HCT116 (cell line): ENCODE data around the gene FITM2. TPM values are rescaled to one million over a fixed set of nuclear protein-coding genes. Genes with fewer than 3 reads are reported as not detected.

ENCODE experiments used
- ATAC-seq: fragments of 200-7000 bp; cut with Tn5 transposase; 2 replicates; pipeline ENCODE4 v1.9.1; 2020; ENCODE audit warnings: mild to moderate bottlenecking, moderate library complexity
- BruUV-seq: library from RNA; stranded (reverse); fragments of 400-500 nt; replicated peaks from 2 replicates; lab custom pipeline; 2021; lab: Mats Ljungman, UMichigan
- CTCF ChIA-PET: fragments of 300-600 bp; sonication (Branson Sonifier 250); formaldehyde crosslinking; loops from one replicate; lab custom pipeline; 2021; ENCODE audit warnings: antibody characterized with exemption; lab: Charles Lee
- POLR2A ChIA-PET: fragments of 300-600, 350-600 bp; sonication (Branson Sonifier 250); formaldehyde crosslinking; loops from one replicate; lab custom pipeline; 2021; ENCODE audit warnings: antibody characterized with exemption; lab: Charles Lee
- RAD21 ChIA-PET, 2 experiments: fragments of 300-600 bp; sonication (Branson Sonifier 250); formaldehyde crosslinking; loops; one replicate each; lab custom pipeline; 2023; ENCODE audit warnings: low total read pairs in 2 of 2; ENCODE audit not compliant: uncharacterized antibody in 2 of 2, unreplicated experiment in 2 of 2, low non-redundant PET in 1 of 2; lab: Charles Lee
- DNase-seq: peaks from one replicate; pipeline ENCODE4 v3.0.0-alpha.2; 2010; ENCODE audit warnings: low read depth, low spot score
- H2AFZ ChIP-seq: fragments of 200-600 bp; shearing (Covaris generic), sonication (generic); 2 replicates; pipeline ENCODE4 v1.6.1; 2017; ENCODE audit warnings: low read depth, mixed run types, mixed read lengths, antibody characterized with exemption, low read length; ENCODE audit not compliant: poor library complexity, severe bottlenecking
- H3K27ac ChIP-seq: 2 replicates; pipeline ENCODE4 v1.5.1; 2012; ENCODE audit warnings: low read depth, low read length
- H3K27me3 ChIP-seq: fragments of 200-600 bp; sonication (generic); 2 replicates; pipeline ENCODE4 v1.6.1; 2016; ENCODE audit warnings: mixed run types, low read length, mixed read lengths; ENCODE audit not compliant: insufficient read depth
- H3K36me3 ChIP-seq, 2 experiments: fragments of 200-500 bp in 1 of 2; fragments of 200-600 bp in 1 of 2; sonication (Bioruptor generic) in 1 of 2; sonication (generic) in 1 of 2; 2 replicates each; pipeline versions ENCODE4 v1.5.1 to v1.6.1; 2014 to 2016; ENCODE audit warnings: low read length in 2 of 2, inconsistent platforms in 1 of 2, mixed read lengths in 1 of 2, mixed run types in 1 of 2; ENCODE audit not compliant: insufficient read depth in 2 of 2, control insufficient read depth in 1 of 2
- H3K4me1 ChIP-seq, 2 experiments: fragments of 200-600 bp in 1 of 2; sonication (generic) in 1 of 2; 2 replicates each; pipeline versions ENCODE4 v1.5.1 to v1.6.1; 2012 to 2017; ENCODE audit warnings: low read length in 2 of 2, inconsistent platforms in 1 of 2, mild to moderate bottlenecking in 1 of 2, mixed read lengths in 1 of 2, mixed run types in 1 of 2, moderate library complexity in 1 of 2; ENCODE audit not compliant: insufficient read depth in 2 of 2, control insufficient read depth in 1 of 2
- H3K4me2 ChIP-seq: fragments of 200-600 bp; sonication (generic); 2 replicates; pipeline ENCODE4 v1.6.1; 2017; ENCODE audit warnings: mixed run types, low read length, mixed read lengths
- H3K4me3 ChIP-seq, 2 experiments: fragments of 200-600 bp in 1 of 2; sonication (generic) in 1 of 2; replicated peaks in 1 of 2; 2 replicates each; pipeline ENCODE4 v1.5.1; 2011 to 2016; ENCODE audit warnings: low read length in 2 of 2, control low read depth in 1 of 2, low read depth in 1 of 2, mild to moderate bottlenecking in 1 of 2, mixed read lengths in 1 of 2, mixed run types in 1 of 2
- H3K79me2 ChIP-seq: fragments of 200-600 bp; sonication (generic); 2 replicates; pipeline ENCODE4 v1.6.1; 2017; ENCODE audit warnings: mild to moderate bottlenecking, mixed run types, low read length, moderate library complexity, mixed read lengths; ENCODE audit not compliant: insufficient read depth
- H3K9ac ChIP-seq: fragments of 200-600 bp; sonication (generic); 2 replicates; pipeline ENCODE4 v1.6.1; 2016; ENCODE audit warnings: low read length, mixed read lengths
- H3K9me2 ChIP-seq: fragments of 200-600 bp; sonication (generic), shearing (Covaris generic); 2 replicates; pipeline ENCODE4 v1.6.1; 2017; ENCODE audit warnings: mixed run types, mild to moderate bottlenecking, moderate library complexity; ENCODE audit not compliant: insufficient read depth
- H3K9me3 ChIP-seq, 2 experiments: fragments of 200-500 bp in 1 of 2; fragments of 200-600 bp in 1 of 2; sonication (Bioruptor generic) in 1 of 2; sonication (generic) in 1 of 2; 2 replicates each; pipeline ENCODE4 v1.6.1; 2014 to 2017; ENCODE audit warnings: low read length in 2 of 2, mixed read lengths in 2 of 2, inconsistent platforms in 1 of 2, low read depth in 1 of 2, mild to moderate bottlenecking in 1 of 2, mixed run types in 1 of 2, moderate library complexity in 1 of 2; ENCODE audit not compliant: control insufficient read depth in 1 of 2, insufficient read depth in 1 of 2
- H4K20me1 ChIP-seq: fragments of 200-600 bp; sonication (generic), shearing (Covaris generic); 2 replicates; pipeline ENCODE4 v1.6.1; 2017; ENCODE audit warnings: mixed run types, mild to moderate bottlenecking, moderate library complexity; ENCODE audit not compliant: insufficient read depth
- CEBPB ChIP-seq: IDR thresholded peaks from 2 replicates; pipeline ENCODE4 v1.6.1; 2012; ENCODE audit warnings: low read depth
- EZH2phosphoT487 ChIP-seq: fragments of 200-600 bp; IDR thresholded peaks from 2 replicates; pipeline ENCODE4 v1.6.1; 2018; ENCODE audit warnings: antibody characterized with exemption, borderline replicate concordance
- POLR2A ChIP-seq: IDR thresholded peaks from 2 replicates; pipeline ENCODE4 v1.7.0; 2011; ENCODE audit warnings: borderline replicate concordance; ENCODE audit not compliant: insufficient read depth, insufficient read length; ENCODE audit errors: extremely low read depth
- SRF ChIP-seq: IDR thresholded peaks from 2 replicates; pipeline ENCODE4 v1.6.1; 2012; ENCODE audit warnings: low read depth
- ZFX ChIP-seq: fragments of 450-650 bp; IDR thresholded peaks from 2 replicates; pipeline ENCODE4 v1.6.1; 2017
- ZNF274 ChIP-seq: fragments of 200-500 bp; sonication (Bioruptor generic); IDR thresholded peaks from 2 replicates; pipeline ENCODE4 v1.6.1; 2014; ENCODE audit warnings: mild to moderate bottlenecking, low read depth, low read length, inconsistent platforms
- intact Hi-C: fragments of 100-400 bp; cut with micrococcal nuclease; formaldehyde crosslinking; loops from 2 replicates; pipeline ENCODE4 v1.10.0; 2022
- total RNA-seq: library from RNA; stranded (reverse); gene quantifications from one replicate; pipeline ENCODE4 v1.2.1, GENCODE V29; 2021; ENCODE audit not compliant: unreplicated experiment
- TF ChIP-seq, protein P1 (sequence below), 3 experiments: fragments of 200-600 bp in 1 of 3; sonication (generic) in 1 of 3; IDR thresholded peaks in 2 of 3; conservative IDR thresholded peaks in 1 of 3; 2 replicates each; pipeline ENCODE4 v1.5.1; 2012 to 2017; ENCODE audit warnings: low read depth in 2 of 3, low read length in 2 of 3, antibody characterized with exemption in 1 of 3, borderline replicate concordance in 1 of 3, control low read depth in 1 of 3, mild to moderate bottlenecking in 1 of 3, mixed read lengths in 1 of 3, mixed run types in 1 of 3, moderate library complexity in 1 of 3; ENCODE audit not compliant: insufficient read depth in 1 of 3
- TF ChIP-seq, protein P2 (sequence below): IDR thresholded peaks from 2 replicates; pipeline ENCODE4 v1.6.1; 2012; ENCODE audit warnings: low read depth

The FITM2 gene
- total RNA-seq, 1 experiment from 2014 or later: 5.2 TPM

DNA sequence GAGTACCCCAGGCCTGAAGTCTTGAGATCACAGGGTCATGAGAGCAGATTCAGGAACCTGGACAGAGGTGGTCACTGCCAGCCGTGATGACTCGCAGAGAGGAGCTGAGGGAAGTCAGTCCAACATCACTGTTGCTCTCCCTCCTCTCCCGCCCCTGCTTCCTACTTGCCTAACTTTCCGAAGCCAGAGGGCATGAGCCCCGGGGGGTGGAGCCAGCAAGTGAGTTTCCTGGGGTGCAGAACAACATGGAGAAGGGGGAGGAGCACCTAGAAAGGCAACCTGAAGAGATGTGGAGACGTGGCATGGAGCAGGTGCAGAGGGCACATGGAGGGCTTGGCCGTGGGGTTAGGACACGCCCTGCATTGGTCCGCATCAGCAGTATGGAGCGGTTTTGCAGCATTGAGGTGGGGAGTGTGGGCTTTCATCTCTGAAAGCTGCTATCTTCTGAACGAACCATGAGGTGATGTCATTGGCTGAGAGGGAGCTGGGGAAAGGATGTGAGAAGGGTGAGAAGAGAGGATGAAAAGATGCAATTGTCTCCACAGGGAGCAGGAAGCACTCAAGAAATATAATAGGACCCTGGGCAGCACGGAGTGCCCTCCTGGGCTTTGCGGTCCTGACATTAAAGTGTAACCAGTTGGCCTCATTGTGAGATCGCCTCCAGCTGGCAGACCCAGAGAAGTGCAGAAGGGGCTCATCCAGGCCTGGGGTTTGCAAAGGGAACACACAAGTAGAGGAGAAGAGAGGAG is 38.9 kb downstream of the FITM2 start:
- Histone ChIP-seq H3K9me2 (no peaks in the 10 kb centered on the region), H3K4me2 (no peak overlapping the region)
- no peak for TF ChIP-seq ZNF274
- TF ChIP-seq SRF: no peak
- TF ChIP-seq, protein P1, sequence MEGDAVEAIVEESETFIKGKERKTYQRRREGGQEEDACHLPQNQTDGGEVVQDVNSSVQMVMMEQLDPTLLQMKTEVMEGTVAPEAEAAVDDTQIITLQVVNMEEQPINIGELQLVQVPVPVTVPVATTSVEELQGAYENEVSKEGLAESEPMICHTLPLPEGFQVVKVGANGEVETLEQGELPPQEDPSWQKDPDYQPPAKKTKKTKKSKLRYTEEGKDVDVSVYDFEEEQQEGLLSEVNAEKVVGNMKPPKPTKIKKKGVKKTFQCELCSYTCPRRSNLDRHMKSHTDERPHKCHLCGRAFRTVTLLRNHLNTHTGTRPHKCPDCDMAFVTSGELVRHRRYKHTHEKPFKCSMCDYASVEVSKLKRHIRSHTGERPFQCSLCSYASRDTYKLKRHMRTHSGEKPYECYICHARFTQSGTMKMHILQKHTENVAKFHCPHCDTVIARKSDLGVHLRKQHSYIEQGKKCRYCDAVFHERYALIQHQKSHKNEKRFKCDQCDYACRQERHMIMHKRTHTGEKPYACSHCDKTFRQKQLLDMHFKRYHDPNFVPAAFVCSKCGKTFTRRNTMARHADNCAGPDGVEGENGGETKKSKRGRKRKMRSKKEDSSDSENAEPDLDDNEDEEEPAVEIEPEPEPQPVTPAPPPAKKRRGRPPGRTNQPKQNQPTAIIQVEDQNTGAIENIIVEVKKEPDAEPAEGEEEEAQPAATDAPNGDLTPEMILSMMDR (IDR thresholded peaks at IDR 0.05 in 2 of 3, conservative IDR thresholded peaks at IDR 0.05 in 1 of 3; ENCODE audit: borderline replicate concordance in 1 of 3, insufficient read depth in 1 of 3, low read depth in 2 of 3, low read length in 2 of 3): peak in 2 of 3 experiments; percentile 67 to 76; a peak in 4 of 6 replicates
- TF ChIP-seq, protein P2, sequence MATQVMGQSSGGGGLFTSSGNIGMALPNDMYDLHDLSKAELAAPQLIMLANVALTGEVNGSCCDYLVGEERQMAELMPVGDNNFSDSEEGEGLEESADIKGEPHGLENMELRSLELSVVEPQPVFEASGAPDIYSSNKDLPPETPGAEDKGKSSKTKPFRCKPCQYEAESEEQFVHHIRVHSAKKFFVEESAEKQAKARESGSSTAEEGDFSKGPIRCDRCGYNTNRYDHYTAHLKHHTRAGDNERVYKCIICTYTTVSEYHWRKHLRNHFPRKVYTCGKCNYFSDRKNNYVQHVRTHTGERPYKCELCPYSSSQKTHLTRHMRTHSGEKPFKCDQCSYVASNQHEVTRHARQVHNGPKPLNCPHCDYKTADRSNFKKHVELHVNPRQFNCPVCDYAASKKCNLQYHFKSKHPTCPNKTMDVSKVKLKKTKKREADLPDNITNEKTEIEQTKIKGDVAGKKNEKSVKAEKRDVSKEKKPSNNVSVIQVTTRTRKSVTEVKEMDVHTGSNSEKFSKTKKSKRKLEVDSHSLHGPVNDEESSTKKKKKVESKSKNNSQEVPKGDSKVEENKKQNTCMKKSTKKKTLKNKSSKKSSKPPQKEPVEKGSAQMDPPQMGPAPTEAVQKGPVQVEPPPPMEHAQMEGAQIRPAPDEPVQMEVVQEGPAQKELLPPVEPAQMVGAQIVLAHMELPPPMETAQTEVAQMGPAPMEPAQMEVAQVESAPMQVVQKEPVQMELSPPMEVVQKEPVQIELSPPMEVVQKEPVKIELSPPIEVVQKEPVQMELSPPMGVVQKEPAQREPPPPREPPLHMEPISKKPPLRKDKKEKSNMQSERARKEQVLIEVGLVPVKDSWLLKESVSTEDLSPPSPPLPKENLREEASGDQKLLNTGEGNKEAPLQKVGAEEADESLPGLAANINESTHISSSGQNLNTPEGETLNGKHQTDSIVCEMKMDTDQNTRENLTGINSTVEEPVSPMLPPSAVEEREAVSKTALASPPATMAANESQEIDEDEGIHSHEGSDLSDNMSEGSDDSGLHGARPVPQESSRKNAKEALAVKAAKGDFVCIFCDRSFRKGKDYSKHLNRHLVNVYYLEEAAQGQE: no peak
- TF ChIP-seq CEBPB: no peak
- TF ChIP-seq EZH2phosphoT487: no peak
- TF ChIP-seq POLR2A: no peak
- TF ChIP-seq ZFX: no peak
- TF ChIP-seq, all 23 proteins: peak for 1
- Histone ChIP-seq H3K79me2 (no peaks in the 10 kb centered on the region), H4K20me1 (no peaks in the 10 kb centered on the region), H2AFZ (no peak overlapping the region), H3K36me3 (no peaks in the 10 kb centered on the region), H3K9ac (no peak overlapping the region), H3K4me1 (no peaks in the 10 kb centered on the region), H3K27me3 (peaks cover 3% of the 10 kb centered on the region; the same call in 1 of the 2 replicates), H3K4me3 (no peak overlapping the region), H3K27ac (no peak overlapping the region), H3K9me3 (no peaks in the 10 kb centered on the region)
- intact Hi-C loops: no loop called here
- ChIA-PET POLR2A (no interaction called here), CTCF (no interaction called here), RAD21 (no interaction called here)
- DNase-seq (no peak), ATAC-seq (peak; percentile 47; the same call in 1 of the 2 replicates)
- no TSS peak for BruUV-seq
